Cardiac muscle cell (in vitro differentiated cells and primary cell): ENCODE measurements around the gene SPATA20. TPM values are rescaled to one million over a fixed set of nuclear protein-coding genes. Genes with fewer than 3 reads are reported as not detected.

Experiments
- DNase-seq, 2 donors: peaks; one replicate each; pipeline versions ENCODE4 v3.0.0 to v3.0.0-alpha.2; 2010 to 2017; ENCODE audit warnings: low read depth in 1 of 2, low spot score in 1 of 2
- H3K27ac ChIP-seq: fragments of 200-600 bp; sonication (generic); 2 replicates; pipeline ENCODE4 v1.5.1; 2016
- H3K27me3 ChIP-seq: fragments of 200-600 bp; sonication (generic); 2 replicates; pipeline ENCODE4 v1.6.0; 2016; ENCODE audit warnings: control low read depth
- H3K36me3 ChIP-seq: fragments of 200-600 bp; sonication (generic); 2 replicates; pipeline ENCODE4 v1.5.1; 2016; ENCODE audit warnings: control low read depth
- H3K4me1 ChIP-seq: fragments of 200-600 bp; sonication (generic); 2 replicates; pipeline ENCODE4 v1.8.1; 2017; ENCODE audit warnings: low read depth, mild to moderate bottlenecking, mixed run types
- H3K4me3 ChIP-seq: fragments of 200-600 bp; sonication (generic); 2 replicates; pipeline ENCODE4 v1.5.1; 2016; ENCODE audit warnings: mild to moderate bottlenecking
- H3K9me3 ChIP-seq: fragments of 200-600 bp; sonication (generic); 2 replicates; pipeline ENCODE4 v1.5.1; 2017; ENCODE audit warnings: low read depth, mild to moderate bottlenecking, control low read depth
- polyA plus RNA-seq: library from polyadenylated mRNA; unstranded; fragments of >200 nt; fragmentation: Nextera tagmentation; extraction: Ambion mirVana; gene quantifications from 2 replicates; pipeline ENCODE4 v1.2.1, GENCODE V29; 2016
- total RNA-seq: library from RNA; depleted of rRNA; stranded (reverse); fragments of >200 nt; gene quantifications from 2 replicates; pipeline ENCODE4 v1.2.3, GENCODE V29; 2016
- TF ChIP-seq, protein P1 (sequence below): IDR thresholded peaks from 2 replicates; pipeline ENCODE4 v1.5.1; 2012; ENCODE audit warnings: low read depth, mild to moderate bottlenecking, low read length

The SPATA20 gene
- total and polyA plus RNA-seq, 2 experiments from 2014 or later = 103 to 216 TPM

DNA sequence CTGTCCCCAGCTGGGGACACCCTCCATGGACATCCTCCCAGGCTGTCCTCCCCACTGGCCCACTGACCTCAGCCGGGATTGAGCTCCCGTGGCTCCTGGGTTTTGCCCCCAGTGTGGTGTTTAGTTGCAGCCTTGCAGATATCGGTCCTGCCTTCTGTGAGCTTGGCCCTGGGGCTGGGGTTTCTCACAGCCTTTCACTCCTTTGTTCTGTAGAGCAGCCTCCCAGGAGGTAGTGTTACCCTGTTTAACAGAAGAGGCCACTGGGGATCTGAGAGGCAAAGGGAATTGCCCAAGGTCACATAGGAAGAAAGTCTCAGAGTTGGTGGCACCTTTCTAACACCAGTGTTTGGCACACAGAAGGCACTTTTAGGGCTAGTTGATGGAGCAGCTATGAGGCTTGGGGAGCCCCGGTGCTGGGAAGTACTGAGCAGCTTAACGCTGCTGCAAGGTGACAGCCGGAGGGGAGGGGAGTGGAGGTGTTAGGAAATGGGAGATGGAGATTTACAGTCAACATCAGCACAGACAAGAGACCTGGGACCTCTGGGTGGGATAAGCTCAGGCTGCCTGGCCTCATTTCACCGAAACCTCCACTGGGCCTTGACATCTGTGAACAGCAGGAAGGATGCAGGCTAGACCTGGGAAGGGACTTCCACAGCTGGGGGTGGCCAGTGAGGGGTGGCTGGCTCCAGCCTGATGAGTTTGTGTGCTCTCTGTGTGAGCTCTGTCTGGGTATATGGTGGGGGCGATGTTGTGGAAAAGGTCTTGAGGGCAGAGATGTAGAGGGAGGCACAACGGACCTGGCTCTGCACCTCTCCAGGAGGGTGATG is 39.7 kb downstream of the SPATA20 start:
- no peaks in the 10 kb centered on the region for H3K36me3 ChIP-seq
- H3K4me3 ChIP-seq = no peak overlapping the region
- H3K4me1 ChIP-seq = peaks cover 87% of the 10 kb centered on the region

DNA sequence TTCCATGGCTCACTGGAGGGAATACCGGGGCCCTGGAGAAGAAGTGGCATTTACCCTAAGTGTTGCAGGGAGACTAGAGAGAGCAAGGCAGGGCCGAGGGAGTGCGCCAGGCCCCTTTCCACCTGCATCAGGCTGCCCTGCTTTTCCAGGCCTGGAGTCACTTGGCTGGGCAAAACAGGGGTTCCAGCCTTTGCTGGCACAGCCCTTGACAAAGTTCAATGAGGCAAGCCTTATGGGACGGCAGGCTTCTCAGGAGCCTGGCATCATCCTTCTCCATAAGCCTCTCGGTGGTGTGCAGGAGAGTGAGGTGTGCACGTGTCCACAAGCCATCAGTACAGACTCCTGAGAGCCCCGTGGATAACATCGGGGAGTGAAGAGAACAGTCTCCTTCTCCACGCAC is 40.6 kb downstream of the SPATA20 start:
- TF ChIP-seq, protein P1, sequence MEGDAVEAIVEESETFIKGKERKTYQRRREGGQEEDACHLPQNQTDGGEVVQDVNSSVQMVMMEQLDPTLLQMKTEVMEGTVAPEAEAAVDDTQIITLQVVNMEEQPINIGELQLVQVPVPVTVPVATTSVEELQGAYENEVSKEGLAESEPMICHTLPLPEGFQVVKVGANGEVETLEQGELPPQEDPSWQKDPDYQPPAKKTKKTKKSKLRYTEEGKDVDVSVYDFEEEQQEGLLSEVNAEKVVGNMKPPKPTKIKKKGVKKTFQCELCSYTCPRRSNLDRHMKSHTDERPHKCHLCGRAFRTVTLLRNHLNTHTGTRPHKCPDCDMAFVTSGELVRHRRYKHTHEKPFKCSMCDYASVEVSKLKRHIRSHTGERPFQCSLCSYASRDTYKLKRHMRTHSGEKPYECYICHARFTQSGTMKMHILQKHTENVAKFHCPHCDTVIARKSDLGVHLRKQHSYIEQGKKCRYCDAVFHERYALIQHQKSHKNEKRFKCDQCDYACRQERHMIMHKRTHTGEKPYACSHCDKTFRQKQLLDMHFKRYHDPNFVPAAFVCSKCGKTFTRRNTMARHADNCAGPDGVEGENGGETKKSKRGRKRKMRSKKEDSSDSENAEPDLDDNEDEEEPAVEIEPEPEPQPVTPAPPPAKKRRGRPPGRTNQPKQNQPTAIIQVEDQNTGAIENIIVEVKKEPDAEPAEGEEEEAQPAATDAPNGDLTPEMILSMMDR = no peak
- Histone ChIP-seq H3K4me3 (no peak overlapping the region), H3K27me3 (no peaks in the 10 kb centered on the region), H3K4me1 (peaks cover 83% of the 10 kb centered on the region), H3K27ac (peak overlapping the region; percentile 88), H3K9me3 (no peaks in the 10 kb centered on the region), H3K36me3 (no peaks in the 10 kb centered on the region)
- no peak for DNase-seq

More for the DNA sequence above, 39.7 kb downstream of the SPATA20 start:
- TF ChIP-seq, protein P1 = no peak
- Histone ChIP-seq H3K27ac (peak overlapping the region; percentile 88), H3K9me3 (no peaks in the 10 kb centered on the region), H3K27me3 (no peaks in the 10 kb centered on the region)
- DNase-seq = no peak

DNA sequence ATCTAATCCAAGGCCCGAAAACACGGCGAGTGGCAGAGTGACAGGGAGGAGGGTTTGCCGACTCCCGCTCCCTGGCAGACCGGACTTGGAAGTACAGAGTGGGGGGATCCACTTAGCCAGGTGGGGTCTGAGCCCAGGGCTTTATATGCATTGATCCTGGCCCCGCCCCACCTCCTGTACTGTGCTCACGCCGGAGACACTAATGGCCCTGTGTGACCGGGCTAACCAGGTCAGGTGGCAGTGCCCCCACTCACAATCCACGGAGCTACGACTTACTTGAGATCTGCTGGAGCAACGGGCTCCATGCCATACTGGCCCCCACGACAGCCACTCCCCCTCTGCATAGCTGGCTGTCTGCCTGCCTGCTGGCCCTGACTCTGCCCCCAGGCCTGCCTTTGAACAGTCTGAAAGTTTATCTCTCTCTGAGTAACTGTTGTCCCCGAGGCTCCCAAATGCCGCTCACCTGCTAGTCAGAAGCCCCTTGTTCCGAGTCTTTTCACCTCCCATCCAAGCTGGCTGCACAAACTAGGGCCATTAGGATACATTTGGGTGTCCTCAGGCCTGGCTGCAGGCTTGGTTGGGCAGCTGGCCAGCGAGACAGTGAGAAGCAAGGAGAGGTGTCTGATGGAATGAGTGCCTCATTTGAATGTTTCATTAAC is 41.5 kb downstream of the SPATA20 start:
- H3K4me1 ChIP-seq = peaks cover 80% of the 10 kb centered on the region
- H3K27me3 ChIP-seq = no peaks in the 10 kb centered on the region
- no peaks in the 10 kb centered on the region for H3K36me3 ChIP-seq
- H3K9me3 ChIP-seq = no peaks in the 10 kb centered on the region
- peak overlapping the region; percentile 75 for H3K27ac ChIP-seq
- H3K4me3 ChIP-seq = no peak overlapping the region
- DNase-seq = peak in 1 of 2 donors; percentile 47
- TF ChIP-seq, protein P1 = no peak

DNA sequence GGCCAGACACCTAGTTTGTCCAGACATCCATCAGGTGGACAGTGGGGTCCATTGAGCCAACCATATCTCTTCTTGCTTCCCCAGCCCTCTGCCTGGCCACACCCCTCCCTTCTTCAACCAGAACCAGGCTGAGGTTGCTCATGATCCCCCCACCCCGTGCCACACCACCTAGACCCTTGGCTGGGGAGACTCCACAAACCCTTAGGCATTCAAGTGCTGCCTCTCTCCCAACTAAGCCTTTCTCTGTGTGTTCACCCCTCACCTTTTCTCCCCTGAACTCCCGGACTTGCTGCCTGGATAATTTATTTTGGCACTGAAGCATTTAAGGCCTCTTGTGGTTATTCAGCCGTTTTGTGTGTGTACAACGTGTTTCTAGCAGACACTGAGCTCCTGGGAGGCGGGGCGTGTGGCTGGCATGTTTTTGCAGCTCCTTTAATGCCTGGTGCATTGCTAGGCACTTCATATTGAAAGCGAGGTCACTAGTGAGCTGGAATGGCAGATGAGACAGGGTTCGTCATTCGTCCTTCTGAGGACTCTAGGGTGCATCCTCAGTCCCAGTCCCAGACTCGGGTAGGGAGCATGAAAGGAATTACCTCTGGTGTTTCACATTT is 42.2 kb downstream of the SPATA20 start:
- H3K36me3 ChIP-seq = no peaks in the 10 kb centered on the region
- H3K27me3 ChIP-seq = no peaks in the 10 kb centered on the region
- TF ChIP-seq, protein P1 = no peak
- peak overlapping the region; percentile 75 for H3K27ac ChIP-seq
- H3K4me3 ChIP-seq = no peak overlapping the region
- H3K4me1 ChIP-seq = peaks cover 81% of the 10 kb centered on the region
- peak in 1 of 2 donors; percentile 19 for DNase-seq
- H3K9me3 ChIP-seq = no peaks in the 10 kb centered on the region

DNA sequence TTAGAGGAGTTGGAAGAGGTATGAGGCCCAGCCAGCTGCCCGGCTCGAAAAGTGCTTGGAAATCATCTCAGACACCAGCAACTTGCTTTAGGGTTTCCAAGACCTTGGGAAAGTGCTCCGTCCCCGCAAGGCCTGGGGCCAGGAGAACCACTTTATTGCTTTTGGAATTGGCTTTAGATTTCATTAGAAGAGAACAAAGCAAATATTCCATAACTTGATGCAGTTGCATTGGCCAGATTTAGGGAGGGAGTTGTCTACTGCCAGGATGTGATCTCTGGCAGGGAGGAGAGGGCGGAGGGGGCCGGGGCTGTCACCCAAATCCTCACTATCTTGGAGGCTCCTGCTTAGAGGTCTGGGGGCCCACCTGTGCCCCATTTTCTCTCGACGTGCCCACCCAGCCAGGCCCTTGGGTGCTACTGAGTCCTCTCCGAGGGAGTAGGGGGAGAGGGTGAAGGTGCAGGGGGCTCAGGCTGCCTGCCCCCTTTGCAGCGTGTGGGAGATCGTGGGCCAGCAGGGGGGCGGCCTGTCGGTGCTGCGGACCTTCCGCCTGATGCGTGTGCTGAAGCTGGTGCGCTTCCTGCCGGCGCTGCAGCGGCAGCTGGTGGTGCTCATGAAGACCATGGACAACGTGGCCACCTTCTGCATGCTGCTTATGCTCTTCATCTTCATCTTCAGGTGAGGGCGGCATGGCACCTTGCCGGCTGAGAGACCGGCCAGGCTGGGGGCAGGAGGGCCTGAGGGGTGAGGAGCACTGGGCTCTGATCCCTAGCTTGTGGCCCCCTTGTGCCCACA is 44.2 kb downstream of the SPATA20 start:
- Histone ChIP-seq H3K27ac (peak overlapping the region; percentile 94), H3K27me3 (no peaks in the 10 kb centered on the region), H3K4me3 (no peak overlapping the region), H3K36me3 (no peaks in the 10 kb centered on the region), H3K9me3 (no peaks in the 10 kb centered on the region), H3K4me1 (peaks cover 75% of the 10 kb centered on the region)
- TF ChIP-seq, protein P1 = no peak
- no peak for DNase-seq
